GM23248 (cell line): ENCODE data around the gene LEFTY1.

ENCODE experiments used
- EZH2 ChIP-seq: fragments of 200-600 bp; sonication (generic); IDR thresholded peaks from 2 replicates; pipeline ENCODE4 v1.6.1; 2018; ENCODE audit warnings: antibody characterized with exemption, mild to moderate bottlenecking; ENCODE audit not compliant: insufficient read depth, poor library complexity, severe bottlenecking
- EZH2phosphoT487 ChIP-seq: fragments of 200-600 bp; sonication (generic); IDR thresholded peaks from 2 replicates; pipeline ENCODE4 v1.6.1; 2018; ENCODE audit warnings: antibody characterized with exemption, moderate library complexity, mild to moderate bottlenecking, low read depth; ENCODE audit not compliant: insufficient read depth

GRCh38 chr1:225859151-225859550 is 29.8 kb downstream of the LEFTY1 start:
- no peak for TF ChIP-seq EZH2phosphoT487
- no peak for TF ChIP-seq EZH2
